HCT116 (cell line): ENCODE data around the gene LCP1. TPM values are rescaled to one million over a fixed set of nuclear protein-coding genes. Genes with fewer than 3 reads are reported as not detected.

ENCODE experiments used
- ATAC-seq: fragments of 200-7000 bp; cut with Tn5 transposase; 2 replicates; pipeline ENCODE4 v1.9.1; 2020; ENCODE audit warnings: mild to moderate bottlenecking, moderate library complexity
- BruUV-seq: library from RNA; stranded (reverse); fragments of 400-500 nt; replicated peaks from 2 replicates; lab custom pipeline; 2021; lab: Mats Ljungman, UMichigan
- CTCF ChIA-PET: fragments of 300-600 bp; sonication (Branson Sonifier 250); formaldehyde crosslinking; loops from one replicate; lab custom pipeline; 2021; ENCODE audit warnings: antibody characterized with exemption; lab: Charles Lee
- POLR2A ChIA-PET: fragments of 300-600, 350-600 bp; sonication (Branson Sonifier 250); formaldehyde crosslinking; loops from one replicate; lab custom pipeline; 2021; ENCODE audit warnings: antibody characterized with exemption; lab: Charles Lee
- RAD21 ChIA-PET, 2 experiments: fragments of 300-600 bp; sonication (Branson Sonifier 250); formaldehyde crosslinking; loops; one replicate each; lab custom pipeline; 2023; ENCODE audit warnings: low total read pairs in 2 of 2; ENCODE audit not compliant: uncharacterized antibody in 2 of 2, unreplicated experiment in 2 of 2, low non-redundant PET in 1 of 2; lab: Charles Lee
- DNase-seq: peaks from one replicate; pipeline ENCODE4 v3.0.0-alpha.2; 2010; ENCODE audit warnings: low read depth, low spot score
- H2AFZ ChIP-seq: fragments of 200-600 bp; shearing (Covaris generic), sonication (generic); 2 replicates; pipeline ENCODE4 v1.6.1; 2017; ENCODE audit warnings: low read depth, mixed run types, mixed read lengths, antibody characterized with exemption, low read length; ENCODE audit not compliant: poor library complexity, severe bottlenecking
- H3K27ac ChIP-seq: 2 replicates; pipeline ENCODE4 v1.5.1; 2012; ENCODE audit warnings: low read depth, low read length
- H3K27me3 ChIP-seq: fragments of 200-600 bp; sonication (generic); 2 replicates; pipeline ENCODE4 v1.6.1; 2016; ENCODE audit warnings: mixed run types, low read length, mixed read lengths; ENCODE audit not compliant: insufficient read depth
- H3K36me3 ChIP-seq, 2 experiments: fragments of 200-500 bp in 1 of 2; fragments of 200-600 bp in 1 of 2; sonication (Bioruptor generic) in 1 of 2; sonication (generic) in 1 of 2; 2 replicates each; pipeline versions ENCODE4 v1.5.1 to v1.6.1; 2014 to 2016; ENCODE audit warnings: low read length in 2 of 2, inconsistent platforms in 1 of 2, mixed read lengths in 1 of 2, mixed run types in 1 of 2; ENCODE audit not compliant: insufficient read depth in 2 of 2, control insufficient read depth in 1 of 2
- H3K4me1 ChIP-seq, 2 experiments: fragments of 200-600 bp in 1 of 2; sonication (generic) in 1 of 2; 2 replicates each; pipeline versions ENCODE4 v1.5.1 to v1.6.1; 2012 to 2017; ENCODE audit warnings: low read length in 2 of 2, inconsistent platforms in 1 of 2, mild to moderate bottlenecking in 1 of 2, mixed read lengths in 1 of 2, mixed run types in 1 of 2, moderate library complexity in 1 of 2; ENCODE audit not compliant: insufficient read depth in 2 of 2, control insufficient read depth in 1 of 2
- H3K4me2 ChIP-seq: fragments of 200-600 bp; sonication (generic); 2 replicates; pipeline ENCODE4 v1.6.1; 2017; ENCODE audit warnings: mixed run types, low read length, mixed read lengths
- H3K4me3 ChIP-seq, 2 experiments: fragments of 200-600 bp in 1 of 2; sonication (generic) in 1 of 2; replicated peaks in 1 of 2; 2 replicates each; pipeline ENCODE4 v1.5.1; 2011 to 2016; ENCODE audit warnings: low read length in 2 of 2, control low read depth in 1 of 2, low read depth in 1 of 2, mild to moderate bottlenecking in 1 of 2, mixed read lengths in 1 of 2, mixed run types in 1 of 2
- H3K79me2 ChIP-seq: fragments of 200-600 bp; sonication (generic); 2 replicates; pipeline ENCODE4 v1.6.1; 2017; ENCODE audit warnings: mild to moderate bottlenecking, mixed run types, low read length, moderate library complexity, mixed read lengths; ENCODE audit not compliant: insufficient read depth
- H3K9ac ChIP-seq: fragments of 200-600 bp; sonication (generic); 2 replicates; pipeline ENCODE4 v1.6.1; 2016; ENCODE audit warnings: low read length, mixed read lengths
- H3K9me2 ChIP-seq: fragments of 200-600 bp; sonication (generic), shearing (Covaris generic); 2 replicates; pipeline ENCODE4 v1.6.1; 2017; ENCODE audit warnings: mixed run types, mild to moderate bottlenecking, moderate library complexity; ENCODE audit not compliant: insufficient read depth
- H3K9me3 ChIP-seq, 2 experiments: fragments of 200-500 bp in 1 of 2; fragments of 200-600 bp in 1 of 2; sonication (Bioruptor generic) in 1 of 2; sonication (generic) in 1 of 2; 2 replicates each; pipeline ENCODE4 v1.6.1; 2014 to 2017; ENCODE audit warnings: low read length in 2 of 2, mixed read lengths in 2 of 2, inconsistent platforms in 1 of 2, low read depth in 1 of 2, mild to moderate bottlenecking in 1 of 2, mixed run types in 1 of 2, moderate library complexity in 1 of 2; ENCODE audit not compliant: control insufficient read depth in 1 of 2, insufficient read depth in 1 of 2
- H4K20me1 ChIP-seq: fragments of 200-600 bp; sonication (generic), shearing (Covaris generic); 2 replicates; pipeline ENCODE4 v1.6.1; 2017; ENCODE audit warnings: mixed run types, mild to moderate bottlenecking, moderate library complexity; ENCODE audit not compliant: insufficient read depth
- CTCF ChIP-seq, 3 experiments: fragments of 200-600 bp in 1 of 3; sonication (generic) in 1 of 3; IDR thresholded peaks in 2 of 3; conservative IDR thresholded peaks in 1 of 3; 2 replicates each; pipeline ENCODE4 v1.5.1; 2012 to 2017; ENCODE audit warnings: low read depth in 2 of 3, low read length in 2 of 3, antibody characterized with exemption in 1 of 3, borderline replicate concordance in 1 of 3, control low read depth in 1 of 3, mild to moderate bottlenecking in 1 of 3, mixed read lengths in 1 of 3, mixed run types in 1 of 3, moderate library complexity in 1 of 3; ENCODE audit not compliant: insufficient read depth in 1 of 3
- EGR1 ChIP-seq: IDR thresholded peaks from 2 replicates; pipeline ENCODE4 v1.6.1; 2012; ENCODE audit warnings: low read depth
- ELF1 ChIP-seq: IDR thresholded peaks from 2 replicates; pipeline ENCODE4 v1.6.1; 2012; ENCODE audit warnings: low read depth, borderline replicate concordance
- EZH2phosphoT487 ChIP-seq: fragments of 200-600 bp; IDR thresholded peaks from 2 replicates; pipeline ENCODE4 v1.6.1; 2018; ENCODE audit warnings: antibody characterized with exemption, borderline replicate concordance
- FOSL1 ChIP-seq: IDR thresholded peaks from 2 replicates; pipeline ENCODE4 v1.6.1; 2012; ENCODE audit warnings: low read depth
- JUND ChIP-seq: IDR thresholded peaks from 2 replicates; pipeline ENCODE4 v1.6.1; 2012
- POLR2AphosphoS5 ChIP-seq: IDR thresholded peaks from 2 replicates; pipeline ENCODE4 v1.6.1; 2011; ENCODE audit warnings: mild to moderate bottlenecking, low read depth, low read length, moderate library complexity
- RAD21 ChIP-seq: IDR thresholded peaks from 2 replicates; pipeline ENCODE4 v1.6.1; 2012; ENCODE audit warnings: low read depth, mild to moderate bottlenecking
- SIN3A ChIP-seq: IDR thresholded peaks from 2 replicates; pipeline ENCODE4 v1.6.1; 2012; ENCODE audit warnings: low read depth
- TCF7L2 ChIP-seq: IDR thresholded peaks from 2 replicates; pipeline ENCODE4 v1.7.0; 2011; ENCODE audit warnings: borderline replicate concordance, inconsistent platforms; ENCODE audit not compliant: insufficient read depth, insufficient read length; ENCODE audit errors: extremely low read depth
- YY1 ChIP-seq: IDR thresholded peaks from 2 replicates; pipeline ENCODE4 v1.6.1; 2011; ENCODE audit warnings: low read length, low read depth, moderate library complexity, mild to moderate bottlenecking; ENCODE audit not compliant: insufficient replicate concordance; ENCODE audit errors: extremely low read depth
- ZBTB33 ChIP-seq: IDR thresholded peaks from 2 replicates; pipeline ENCODE4 v1.6.1; 2011; ENCODE audit warnings: mild to moderate bottlenecking, low read length, moderate library complexity; ENCODE audit not compliant: insufficient replicate concordance; ENCODE audit errors: extremely low read depth
- ZFX ChIP-seq: fragments of 450-650 bp; IDR thresholded peaks from 2 replicates; pipeline ENCODE4 v1.6.1; 2017
- ZNF274 ChIP-seq: fragments of 200-500 bp; sonication (Bioruptor generic); IDR thresholded peaks from 2 replicates; pipeline ENCODE4 v1.6.1; 2014; ENCODE audit warnings: mild to moderate bottlenecking, low read depth, low read length, inconsistent platforms
- intact Hi-C: fragments of 100-400 bp; cut with micrococcal nuclease; formaldehyde crosslinking; loops from 2 replicates; pipeline ENCODE4 v1.10.0; 2022
- total RNA-seq: library from RNA; stranded (reverse); gene quantifications from one replicate; pipeline ENCODE4 v1.2.1, GENCODE V29; 2021; ENCODE audit not compliant: unreplicated experiment
- TF ChIP-seq, protein P1 (sequence below): IDR thresholded peaks from 2 replicates; pipeline ENCODE4 v1.6.1; 2012

LCP1 gene
- total RNA-seq, 1 experiment from 2014 or later = 2.2 TPM

DNA sequence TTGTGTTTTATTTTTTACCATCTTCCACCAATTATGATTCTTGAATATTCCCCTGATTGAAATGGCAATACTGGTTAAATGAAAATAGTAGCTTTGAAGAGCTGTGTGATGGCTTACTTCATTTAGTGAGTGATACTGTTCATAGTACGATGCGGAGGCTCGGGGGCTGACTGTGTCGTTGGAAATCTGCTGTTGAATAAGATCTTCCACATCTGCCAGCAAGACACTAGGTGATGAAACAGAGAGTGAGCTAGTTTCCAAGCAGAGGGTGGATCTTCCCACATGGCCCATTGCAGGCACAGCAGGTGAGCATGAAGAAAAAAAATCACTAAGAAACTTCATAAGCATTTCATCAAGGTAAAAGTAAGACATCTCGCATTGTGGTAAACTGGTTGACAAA is 99.7 kb downstream of the LCP1 start:
- Histone ChIP-seq H3K27me3 (no peaks in the 10 kb centered on the region), H3K4me2 (no peak overlapping the region), H3K9me2 (no peaks in the 10 kb centered on the region), H3K36me3 (no peaks in the 10 kb centered on the region), H3K27ac (no peak overlapping the region), H4K20me1 (no peaks in the 10 kb centered on the region), H3K9ac (no peak overlapping the region), H3K79me2 (no peaks in the 10 kb centered on the region), H2AFZ (no peak overlapping the region), H3K4me3 (no peak overlapping the region)
- RAD21 ChIA-PET = no interaction called here
- ATAC-seq (no peak), DNase-seq (no peak)
- intact Hi-C loops = no loop called here
- no TSS peak for BruUV-seq
- CTCF ChIA-PET = no interaction called here
- POLR2A ChIA-PET = no interaction called here
- TF ChIP-seq RAD21 (no peak), ZNF274 (no peak), CTCF (IDR thresholded peaks at IDR 0.05 in 2 of 3, conservative IDR thresholded peaks at IDR 0.05 in 1 of 3; ENCODE audit: borderline replicate concordance in 1 of 3, insufficient read depth in 1 of 3, low read depth in 2 of 3, low read length in 2 of 3) (no peak)
- TF ChIP-seq, all 23 proteins: peak for 0
- Histone ChIP-seq H3K4me1 (no peaks in the 10 kb centered on the region), H3K9me3 (no peaks in the 10 kb centered on the region)

GRCh38 chr13:46079770-46080169 is 102.2 kb downstream of the LCP1 start:
- RAD21 ChIA-PET = no interaction called here
- Histone ChIP-seq H3K4me2 (no peak overlapping the region), H3K79me2 (no peaks in the 10 kb centered on the region), H4K20me1 (no peaks in the 10 kb centered on the region), H3K9me3 (no peaks in the 10 kb centered on the region), H3K4me1 (no peaks in the 10 kb centered on the region), H2AFZ (no peak overlapping the region), H3K27me3 (no peaks in the 10 kb centered on the region), H3K9ac (no peak overlapping the region), H3K4me3 (no peak overlapping the region), H3K36me3 (no peaks in the 10 kb centered on the region), H3K27ac (no peak overlapping the region), H3K9me2 (no peaks in the 10 kb centered on the region)
- no TSS peak for BruUV-seq
- intact Hi-C loops = no loop called here
- CTCF ChIA-PET = no interaction called here
- no peak for DNase-seq
- ATAC-seq = no peak
- POLR2A ChIA-PET = no interaction called here
- TF ChIP-seq TCF7L2 (no peak), YY1 (no peak), FOSL1 (no peak), ELF1 (no peak), POLR2AphosphoS5 (no peak), EGR1 (no peak), ZNF274 (no peak), JUND (no peak), SIN3A (no peak), ZFX (no peak), ZBTB33 (no peak), EZH2phosphoT487 (no peak)
- TF ChIP-seq, protein P1, sequence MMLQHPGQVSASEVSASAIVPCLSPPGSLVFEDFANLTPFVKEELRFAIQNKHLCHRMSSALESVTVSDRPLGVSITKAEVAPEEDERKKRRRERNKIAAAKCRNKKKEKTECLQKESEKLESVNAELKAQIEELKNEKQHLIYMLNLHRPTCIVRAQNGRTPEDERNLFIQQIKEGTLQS = no peak
